ENCODE measurements around the gene GDF7. TPM values are rescaled to one million over a fixed set of nuclear protein-coding genes. Genes with fewer than 3 reads are reported as not detected.
A peak's percentile ranks its signal among the peaks of the same experiment; 100 is the strongest.

Gene GDF7
- total RNA-seq, 3 donors from 2014 or later (not counting 1 experiment from before 2014, with no cell fraction given): 0.02 to 0.10 (median 0.05) TPM

DNA sequence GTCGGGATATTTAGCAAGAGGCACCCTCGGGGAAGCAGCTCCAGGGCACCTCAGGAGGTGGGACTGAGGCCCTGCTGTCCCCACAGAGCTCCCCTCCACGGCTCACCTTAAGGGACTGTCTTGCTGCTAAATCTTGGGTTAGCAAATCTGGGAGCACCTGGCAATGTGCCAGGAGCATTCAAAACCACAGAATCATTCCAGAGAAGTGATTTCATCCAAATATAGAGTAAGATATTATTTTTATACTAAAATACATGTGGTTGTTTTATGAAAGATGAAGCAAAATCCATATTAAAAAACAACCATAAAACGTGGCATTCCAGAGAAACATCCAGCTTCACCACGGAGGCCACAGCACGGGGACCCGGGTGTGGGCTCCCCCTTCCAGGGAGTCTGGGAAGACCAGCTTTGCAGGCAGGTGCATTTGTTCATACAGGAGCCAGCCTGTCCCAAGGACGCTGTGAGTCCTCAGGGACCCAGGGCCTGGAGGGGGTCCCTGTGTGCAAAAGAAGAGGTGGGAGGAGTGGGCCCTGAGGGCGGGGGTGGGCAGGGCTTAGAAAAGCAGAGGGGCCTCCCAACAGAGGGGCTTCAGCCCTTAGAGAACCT is 32.3 kb upstream of the GDF7 start:
- no peaks in the 10 kb centered on the region for H3K9me3 Mint-ChIP-seq
- H3K27ac Mint-ChIP-seq: peak overlapping the region in 1 of 2 donors; percentile 79

GRCh38 chr2:20635113-20635510 is 31.8 kb upstream of the GDF7 start:
- intact Hi-C loops (cut with micrococcal nuclease): no loop called here
- Histone ChIP-seq H3K4me3 (ENCODE audit: low read length) (no peak overlapping the region), H3K27me3 (ENCODE audit: control insufficient read depth, insufficient read depth, low read length) (no peaks in the 10 kb centered on the region), H3K36me3 (ENCODE audit: control insufficient read depth, insufficient read depth, low read length) (peaks cover 27% of the 10 kb centered on the region), H3K27ac (ENCODE audit: low read length) (no peak overlapping the region), H3K9me3 (ENCODE audit: control insufficient read depth, insufficient read depth, low read length) (no peaks in the 10 kb centered on the region), H3K4me1 (ENCODE audit: control insufficient read depth, insufficient read depth, low read length) (peaks cover 15% of the 10 kb centered on the region)
- DNase-seq (no peak), ATAC-seq (no peak)
- no peaks in the 10 kb centered on the region for H3K36me3 Mint-ChIP-seq
- no peaks in the 10 kb centered on the region for H3K27me3 Mint-ChIP-seq (ENCODE audit: low read depth in 2 of 2)
- no peaks in the 10 kb centered on the region for H3K9me3 Mint-ChIP-seq
- H3K27ac Mint-ChIP-seq: no peak overlapping the region
- WGBS (ENCODE audit: insufficient coverage): 93% methylated on average over 5 of the region's 5 CpGs
- no peak overlapping the region for H3K4me3 Mint-ChIP-seq
- TF ChIP-seq CTCF (IDR thresholded peaks at IDR 0.05): no peak
- H3K4me1 Mint-ChIP-seq: peaks cover 12 to 25% of the 10 kb centered on the region in 2 donors

More for the DNA sequence above, 32.3 kb upstream of the GDF7 start:
- TF ChIP-seq CTCF (IDR thresholded peaks at IDR 0.05): no peak
- DNase-seq (no peak), ATAC-seq (no peak)
- Histone ChIP-seq H3K4me3 (ENCODE audit: low read length) (no peak overlapping the region), H3K27ac (ENCODE audit: low read length) (no peak overlapping the region), H3K27me3 (ENCODE audit: control insufficient read depth, insufficient read depth, low read length) (no peaks in the 10 kb centered on the region), H3K9me3 (ENCODE audit: control insufficient read depth, insufficient read depth, low read length) (no peaks in the 10 kb centered on the region), H3K36me3 (ENCODE audit: control insufficient read depth, insufficient read depth, low read length) (peaks cover 24% of the 10 kb centered on the region), H3K4me1 (ENCODE audit: control insufficient read depth, insufficient read depth, low read length) (peaks cover 15% of the 10 kb centered on the region)
- WGBS (ENCODE audit: insufficient coverage): 89% methylated on average over 9 of the region's 9 CpGs
- Mint-ChIP-seq H3K4me3 (no peak overlapping the region), H3K4me1 (peaks cover 12 to 25% of the 10 kb centered on the region in 2 donors), H3K27me3 (ENCODE audit: low read depth in 2 of 2) (no peaks in the 10 kb centered on the region), H3K36me3 (no peaks in the 10 kb centered on the region)
- intact Hi-C loops (cut with micrococcal nuclease): no loop called here

GRCh38 chr2:20635675-20636584 is 31.0 kb upstream of the GDF7 start:
- Mint-ChIP-seq H3K4me1 (peaks cover 12 to 25% of the 10 kb centered on the region in 2 donors), H3K9me3 (no peaks in the 10 kb centered on the region), H3K27ac (no peak overlapping the region), H3K36me3 (no peaks in the 10 kb centered on the region), H3K4me3 (no peak overlapping the region), H3K27me3 (ENCODE audit: low read depth in 2 of 2) (no peaks in the 10 kb centered on the region)
- peak; percentile 40 for TF ChIP-seq CTCF (IDR thresholded peaks at IDR 0.05)
- Histone ChIP-seq H3K36me3 (ENCODE audit: control insufficient read depth, insufficient read depth, low read length) (peaks cover 30% of the 10 kb centered on the region), H3K27me3 (ENCODE audit: control insufficient read depth, insufficient read depth, low read length) (no peaks in the 10 kb centered on the region), H3K9me3 (ENCODE audit: control insufficient read depth, insufficient read depth, low read length) (no peaks in the 10 kb centered on the region), H3K4me3 (ENCODE audit: low read length) (no peak overlapping the region), H3K27ac (ENCODE audit: low read length) (no peak overlapping the region), H3K4me1 (ENCODE audit: control insufficient read depth, insufficient read depth, low read length) (peaks cover 15% of the 10 kb centered on the region)
- 60% methylated on average over 32 of the region's 32 CpGs for WGBS (ENCODE audit: insufficient coverage)
- DNase-seq: peak; percentile 47 to 55
- intact Hi-C loops (cut with micrococcal nuclease): no loop called here
- peak; percentile 73 to 97 (median 85) for ATAC-seq

Measured in natural killer cell (primary cell).